ENCODE results near the gene TACO1. TPM values are rescaled to one million over a fixed set of nuclear protein-coding genes. Genes with fewer than 3 reads are reported as not detected.

TACO1 gene
- total and polyA plus RNA-seq, 12 donors, result 33.1 to 52.3 (median 45.2) TPM

DNA sequence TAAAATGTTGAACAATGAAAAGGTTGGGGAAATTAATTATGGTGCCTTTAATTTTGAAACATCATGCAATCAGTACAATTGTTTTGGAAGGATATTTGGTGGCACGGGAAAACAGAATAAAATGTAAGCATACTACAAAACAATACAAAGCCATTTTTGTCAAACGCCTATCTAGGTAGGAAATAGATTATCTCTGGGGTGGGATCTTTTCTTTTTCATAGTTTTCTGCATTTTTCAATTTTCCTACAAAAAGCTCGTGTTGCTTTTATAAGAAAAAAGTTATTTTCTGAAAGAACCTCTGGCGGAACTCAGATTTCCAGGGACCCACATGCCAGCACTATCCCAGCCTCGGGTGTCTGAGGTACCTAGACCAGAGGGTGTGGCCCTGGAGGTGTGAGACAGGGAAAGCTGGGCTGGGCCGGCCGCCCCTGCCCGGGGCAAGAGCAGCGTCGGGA lies 20.6 kb downstream of the TACO1 start:
- no peak for DNase-seq
- 10 to 15% methylated on average over 10 of the region's 10 CpGs for WGBS, 2 donors
- no peak for ATAC-seq

GRCh38 chr17:63621684-63622573 lies 21.2 kb downstream of the TACO1 start, which contains the start of gene MAP3K3:
Gene MAP3K3 (plus strand): TSS chr17:63622417. CDS start chr17:63622760, 343 bp downstream.
- Histone ChIP-seq H3K27ac (peak within 1 kb of the TSS; percentile 84 to 95 (median 91)), H3K4me1 (peaks cover 4 to 45% (median 40%) of the 10 kb centered on the region in 9 donors), H3K27me3 (no peaks in the 10 kb centered on the region), H3K4me3 (peak within 1 kb of the TSS; percentile 61 to 90 (median 77)), H3K36me3 (no peaks in the 10 kb centered on the region), H3K9me3 (no peaks in the 10 kb centered on the region)
- intact Hi-C loops (cut with DNase I), result loop anchor here in 4 of 10 donors (5.0 to 10.0 kb wide), 4 partner anchors 53 to 123 kb away; partner anchors contain the start of gene STRADA (in 1 of the 4)
- DNase-seq (peak; percentile 98 to 99), ATAC-seq (peak; percentile 95 to 98 (median 96))
- WGBS, 2 donors, result 0% methylated on average over 60 to 75 of the region's 75 CpGs
- TF ChIP-seq CTCF (IDR thresholded peaks at IDR 0.05), result peak in 6 of 9 donors; percentile 25 to 52 (median 34)

More for the DNA sequence above, 20.6 kb downstream of the TACO1 start:
- Histone ChIP-seq H3K27ac (peak overlapping the region in 9 of 10 donors; percentile 75 to 95 (median 89)), H3K9me3 (no peaks in the 10 kb centered on the region), H3K27me3 (no peaks in the 10 kb centered on the region), H3K4me1 (peaks cover 0 to 39% (median 34%) of the 10 kb centered on the region in 9 donors), H3K36me3 (no peaks in the 10 kb centered on the region), H3K4me3 (peak overlapping the region; percentile 26 to 90 (median 77))
- no peak for TF ChIP-seq CTCF (IDR thresholded peaks at IDR 0.05)
- intact Hi-C loops (cut with DNase I), result loop anchor here in 4 of 10 donors (5.0 to 10.0 kb wide), 4 partner anchors 54 to 124 kb away; partner anchors contain the start of gene STRADA (in 1 of the 4)

DNA sequence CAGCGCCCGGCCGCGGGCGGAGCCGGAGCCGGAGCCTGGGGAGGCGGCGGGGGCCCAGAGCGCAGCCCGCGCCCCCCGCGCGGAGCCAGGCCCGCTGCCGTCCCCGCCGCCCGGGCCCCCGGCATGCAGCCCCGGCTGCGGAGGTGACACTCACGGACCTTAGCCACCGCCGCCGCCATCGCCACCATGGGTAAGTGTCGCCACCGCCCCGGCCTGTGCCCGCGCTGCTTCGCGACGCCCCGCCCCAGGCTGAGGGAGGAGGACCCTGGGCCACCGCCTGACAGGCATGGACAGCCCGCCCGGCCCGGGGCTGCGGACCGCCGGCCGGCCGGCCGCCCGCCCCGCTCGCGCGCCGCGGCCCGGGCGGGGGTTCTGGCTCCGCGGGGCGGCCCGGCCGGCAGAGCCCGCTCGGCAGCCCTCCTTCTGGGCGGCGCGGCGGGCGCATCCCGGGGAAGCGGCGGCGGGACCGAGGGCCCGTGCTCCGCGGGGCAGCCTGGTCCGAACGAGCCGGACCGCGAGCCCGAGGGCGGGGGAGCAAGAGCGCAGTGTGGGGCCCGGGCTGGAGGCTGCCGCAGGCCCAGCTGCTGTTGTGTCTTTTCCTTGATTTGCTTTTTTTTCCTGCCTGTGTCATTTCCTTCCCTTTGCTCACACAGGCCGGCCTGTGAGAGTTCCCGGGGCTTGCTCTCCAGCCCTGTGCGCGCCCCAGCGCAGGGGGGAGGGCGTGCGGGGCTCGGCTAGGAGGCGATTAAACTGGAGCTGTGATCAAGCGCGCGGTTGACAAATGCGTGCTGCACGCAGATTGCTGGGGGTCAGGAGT lies 22.1 kb downstream of the TACO1 start:
- DNase-seq (peak; percentile 73 to 77), ATAC-seq (peak; percentile 7 to 29 (median 15))
- Histone ChIP-seq H3K27me3 (no peaks in the 10 kb centered on the region), H3K4me3 (peak overlapping the region; percentile 61 to 90 (median 77)), H3K9me3 (no peaks in the 10 kb centered on the region), H3K36me3 (no peaks in the 10 kb centered on the region), H3K27ac (peak overlapping the region; percentile 84 to 95 (median 91)), H3K4me1 (peaks cover 6 to 54% (median 49%) of the 10 kb centered on the region in 9 donors)
- intact Hi-C loops (cut with DNase I), result loop anchor here in 4 of 10 donors (5.0 to 10.0 kb wide), 4 partner anchors 52 to 122 kb away; partner anchors contain the start of gene STRADA (in 1 of the 4)
- TF ChIP-seq CTCF (IDR thresholded peaks at IDR 0.05), result no peak
- WGBS, 2 donors, result 0 to 1% methylated on average over 83 to 100 of the region's 100 CpGs

Measured in heart right ventricle (tissue), 16 donors.